ENCODE data around the gene AVP. TPM values are rescaled to one million over a fixed set of nuclear protein-coding genes. Genes with fewer than 3 reads are reported as not detected.
"Not testable (repeated sequence)": the region's sequence is repeated elsewhere in the genome, so short reads cannot be mapped to it uniquely, and the experiment has no call there.

Gene AVP
- total RNA-seq, 1 donor from 2014 or later, result not detected

DNA sequence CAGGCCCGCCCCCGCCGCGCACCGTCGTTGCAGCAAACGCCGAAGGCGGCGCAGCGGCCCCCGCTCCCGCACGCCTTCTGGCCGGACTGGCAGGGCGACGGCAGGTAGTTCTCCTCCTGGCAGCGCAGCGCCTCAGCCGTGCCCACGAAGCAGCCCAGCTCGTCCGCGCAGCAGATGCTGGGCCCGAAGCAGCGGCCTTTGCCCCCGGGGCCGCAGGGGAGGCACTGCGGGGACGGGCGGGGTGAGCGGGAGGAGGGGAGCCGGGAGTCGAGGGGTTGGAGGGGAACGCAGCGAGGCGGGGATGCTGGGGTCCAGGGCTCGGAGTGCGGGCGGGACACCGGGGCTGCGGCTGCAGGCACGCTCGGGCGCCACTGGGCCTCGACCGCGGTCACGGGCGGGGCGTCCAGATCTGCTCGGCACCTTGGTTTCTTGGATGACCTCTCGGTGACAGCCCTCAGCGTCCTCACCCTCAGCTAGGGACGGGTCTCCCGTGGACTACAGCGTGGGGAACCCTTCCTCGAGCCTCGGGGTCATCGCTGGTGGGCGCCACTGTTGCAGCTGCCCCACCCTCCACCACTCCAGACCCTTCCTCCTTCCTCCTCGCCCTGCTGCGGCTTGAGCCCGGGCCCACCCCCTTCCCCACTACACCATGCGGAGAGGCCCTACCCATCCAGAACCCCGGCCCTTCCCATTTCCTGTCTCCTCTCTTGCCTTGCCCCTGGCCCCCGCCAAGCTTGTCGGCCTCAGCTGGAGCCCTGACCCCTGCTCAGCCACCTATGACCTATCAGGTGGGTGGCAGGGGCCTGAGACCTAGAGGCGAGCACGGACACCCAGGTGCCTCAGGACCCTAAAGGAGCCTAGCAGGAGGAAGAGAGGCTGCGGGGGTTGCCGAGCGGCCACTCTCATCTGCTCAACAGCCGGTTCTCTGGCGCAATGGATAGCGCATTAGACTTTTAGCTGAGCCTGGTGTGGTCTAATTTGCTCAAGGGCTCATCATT, 1.3 kb downstream of the AVP start:
- DNase-seq (ENCODE audit: low spot score), result no peak

GRCh38 chr20:3082306-3082951, 2.1 kb downstream of the AVP start:
- DNase-seq (ENCODE audit: low spot score), result no peak

GRCh38 chr20:3081641-3082040, 2.9 kb downstream of the AVP start:
- no peak for DNase-seq (ENCODE audit: low spot score)

DNA sequence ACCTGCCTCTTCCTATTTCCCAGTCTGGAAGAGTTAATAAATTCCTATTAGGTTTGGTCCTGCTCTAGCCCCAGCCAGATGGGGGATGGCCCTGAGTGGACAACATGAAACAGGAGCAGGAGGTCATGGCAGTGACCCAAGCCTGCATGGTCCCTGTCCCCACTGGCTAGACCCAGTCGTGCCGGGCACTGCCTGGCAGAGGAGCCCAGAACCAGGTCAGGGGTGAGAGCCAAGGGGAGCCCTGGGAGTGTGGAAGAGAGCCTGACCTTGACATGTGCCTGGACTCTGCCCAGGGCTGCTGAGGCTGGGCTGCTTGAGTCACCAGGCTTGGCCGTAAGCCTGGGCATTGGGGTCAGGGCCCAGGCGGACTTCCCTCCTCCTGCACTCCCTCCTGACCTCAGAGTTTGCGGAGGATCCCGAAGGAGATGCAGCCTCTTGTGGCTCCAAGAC, 3.6 kb downstream of the AVP start:
- no peak for DNase-seq (ENCODE audit: low spot score)

GRCh38 chr20:3077618-3078134, 6.8 kb downstream of the AVP start:
- DNase-seq (ENCODE audit: low spot score), result no peak

DNA sequence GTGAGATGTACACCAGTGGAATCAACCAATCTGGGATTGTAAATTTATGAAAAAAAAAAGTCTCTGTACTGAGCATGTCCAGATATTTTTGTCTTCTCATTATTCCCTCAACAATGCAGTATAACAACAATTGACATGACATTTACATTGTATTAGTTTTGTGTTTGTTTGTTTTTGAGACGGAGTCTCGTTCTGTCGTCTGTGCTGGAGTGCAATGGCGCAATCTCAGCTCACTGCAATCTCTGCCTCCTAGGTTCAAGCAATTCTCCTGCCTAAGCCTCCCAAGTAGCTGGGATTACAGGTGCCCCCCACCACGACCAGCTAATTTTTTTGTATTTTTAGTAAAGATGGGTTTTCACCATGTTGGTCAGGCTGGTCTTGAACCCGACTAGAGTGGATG, 9.2 kb downstream of the AVP start:
- DNase-seq (ENCODE audit: low spot score), result not testable (repeated sequence)

DNA sequence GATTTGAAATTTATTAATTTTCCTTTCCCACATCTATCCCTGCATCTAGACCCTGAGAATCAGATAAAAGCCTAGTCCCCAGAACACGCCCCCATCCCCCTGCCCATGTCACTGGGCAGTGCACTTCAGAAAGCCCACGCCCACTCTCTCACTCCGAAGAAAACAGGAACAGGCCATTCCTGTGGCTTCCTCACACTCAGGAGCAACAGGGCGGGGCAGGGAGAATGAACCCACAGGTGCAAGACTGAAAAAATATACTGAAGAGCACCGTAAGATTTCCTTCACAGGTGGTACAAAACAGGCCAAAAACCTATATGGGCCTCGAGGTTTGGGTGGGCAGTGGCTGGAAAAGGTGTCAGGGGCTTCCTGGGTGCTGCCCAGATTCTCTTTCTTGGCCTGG, 9.7 kb downstream of the AVP start:
- DNase-seq (ENCODE audit: low spot score), result no peak

- DNase-seq (ENCODE audit: low spot score), result not testable (repeated sequence)
These were observed 11.3 kb downstream of the AVP start for GRCh38 chr20:3073251-3073643.

GRCh38 chr20:3072530-3073250, 11.8 kb downstream of the AVP start:
- no peak for DNase-seq (ENCODE audit: low spot score)

DNA sequence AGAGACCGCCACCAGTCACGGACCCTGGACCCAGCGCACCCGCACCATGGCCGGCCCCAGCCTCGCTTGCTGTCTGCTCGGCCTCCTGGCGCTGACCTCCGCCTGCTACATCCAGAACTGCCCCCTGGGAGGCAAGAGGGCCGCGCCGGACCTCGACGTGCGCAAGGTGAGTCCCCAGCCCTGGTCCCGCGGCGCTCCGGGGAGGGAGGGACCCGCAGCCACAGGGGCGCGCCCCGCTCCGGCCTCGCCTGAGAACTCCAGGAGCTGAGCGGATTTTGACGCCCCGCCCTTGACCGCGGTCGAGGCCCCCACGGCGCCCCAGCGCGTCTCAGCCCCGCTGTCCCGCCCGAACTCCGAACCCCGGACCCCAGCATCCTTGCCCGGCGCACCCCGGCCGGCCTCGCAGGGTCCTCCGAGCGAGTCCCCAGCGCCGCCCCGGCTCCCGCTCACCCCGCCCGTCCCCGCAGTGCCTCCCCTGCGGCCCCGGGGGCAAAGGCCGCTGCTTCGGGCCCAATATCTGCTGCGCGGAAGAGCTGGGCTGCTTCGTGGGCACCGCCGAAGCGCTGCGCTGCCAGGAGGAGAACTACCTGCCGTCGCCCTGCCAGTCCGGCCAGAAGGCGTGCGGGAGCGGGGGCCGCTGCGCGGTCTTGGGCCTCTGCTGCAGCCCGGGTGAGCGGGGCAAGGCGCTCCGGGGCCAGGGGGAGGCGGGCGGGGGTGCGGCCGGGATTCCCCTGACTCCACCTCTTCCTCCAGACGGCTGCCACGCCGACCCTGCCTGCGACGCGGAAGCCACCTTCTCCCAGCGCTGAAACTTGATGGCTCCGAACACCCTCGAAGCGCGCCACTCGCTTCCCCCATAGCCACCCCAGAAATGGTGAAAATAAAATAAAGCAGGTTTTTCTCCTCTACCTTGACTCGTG, 12.7 kb downstream of the AVP start, which contains the start of gene OXT:
OXT (plus strand) TSS at position 11 of the 920 bp plus-strand sequence; CDS start at position 47, 36 bp downstream.
- DNase-seq (ENCODE audit: low spot score), result no peak

DNA sequence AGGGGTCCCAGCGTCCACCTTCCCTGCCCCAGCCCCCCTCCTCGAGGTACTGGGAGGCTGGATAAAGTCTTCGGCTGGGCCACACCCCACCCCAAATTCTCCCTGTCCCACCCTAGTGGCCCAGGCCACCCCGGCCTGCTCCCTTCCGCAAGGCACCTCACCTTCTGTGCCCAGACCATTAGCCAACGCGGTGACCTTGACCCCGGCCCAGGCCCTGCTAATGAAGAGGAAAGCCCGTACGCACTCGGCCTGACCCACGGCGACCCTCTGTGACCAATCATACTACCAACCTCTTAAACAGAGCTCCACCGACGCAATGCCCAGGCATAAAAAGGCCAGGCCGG, 13.3 kb downstream of the AVP start:
- no peak for DNase-seq (ENCODE audit: low spot score)

GRCh38 chr20:3070725-3071124, 13.8 kb downstream of the AVP start:
- DNase-seq (ENCODE audit: low spot score), result no peak

- no peak for DNase-seq (ENCODE audit: low spot score)
These were observed 15.3 kb downstream of the AVP start for GRCh38 chr20:3068986-3069900.

DNA sequence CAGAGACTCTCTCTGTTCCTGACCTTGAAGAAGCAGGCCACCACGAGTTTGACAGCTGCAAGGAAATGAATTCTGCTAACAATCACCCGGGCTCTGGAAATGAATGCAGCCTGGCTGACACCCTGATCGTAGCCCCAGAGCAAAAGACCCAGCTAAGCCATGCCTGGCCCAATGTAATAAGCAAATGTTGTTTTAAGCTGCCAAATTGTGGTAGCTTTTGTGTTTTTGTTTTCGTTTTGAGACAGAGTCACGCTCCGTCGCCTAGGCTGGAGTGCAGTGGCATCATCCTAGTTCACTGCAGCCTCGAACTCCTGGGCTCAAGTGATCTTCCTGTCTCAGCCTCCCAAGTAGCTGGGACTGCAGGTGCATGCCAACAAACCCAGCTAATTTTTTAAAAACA, 16.4 kb downstream of the AVP start:
- no peak for DNase-seq (ENCODE audit: low spot score)

DNA sequence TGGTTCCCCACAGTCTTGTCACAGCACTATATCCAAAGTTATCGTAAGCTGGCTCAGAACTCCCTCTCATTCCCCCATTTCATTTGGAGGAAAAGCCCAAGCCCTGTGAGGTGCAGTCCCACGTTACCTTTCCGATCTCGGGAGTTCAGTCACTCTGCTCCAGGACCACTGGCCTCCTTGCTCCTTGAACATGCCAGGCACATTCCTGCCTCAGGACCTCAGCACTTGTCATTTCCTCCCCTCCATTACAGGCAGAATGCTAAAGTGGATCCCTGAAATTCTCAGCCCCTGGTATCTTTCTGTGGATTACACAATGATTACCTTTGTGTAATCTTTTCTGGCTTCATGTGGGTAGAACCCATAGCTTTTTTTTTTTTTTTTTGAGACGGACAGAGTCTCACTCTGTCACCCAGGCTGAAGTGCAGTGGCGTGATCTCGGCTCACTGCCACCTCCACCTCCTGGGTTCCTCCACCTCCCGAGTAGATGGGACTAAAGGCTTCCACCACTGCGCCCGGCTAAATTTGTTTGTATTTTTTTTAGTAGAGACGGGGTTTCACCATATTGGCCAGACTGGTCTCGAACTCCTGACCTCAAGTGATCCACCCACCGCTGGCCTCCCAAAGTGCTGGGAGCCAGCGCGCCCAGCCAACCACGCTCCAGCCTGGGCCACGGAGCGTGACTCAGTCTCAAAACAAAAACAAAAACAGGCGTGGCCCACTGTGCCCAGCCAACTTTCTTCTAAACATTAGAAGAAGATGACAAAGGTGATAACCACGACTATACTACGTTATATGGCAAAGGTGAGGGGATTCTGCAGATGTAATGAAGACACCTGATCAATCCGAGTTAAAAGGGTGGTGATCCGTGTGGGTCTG, 17.1 kb downstream of the AVP start:
- DNase-seq (ENCODE audit: low spot score), result no peak

DNA sequence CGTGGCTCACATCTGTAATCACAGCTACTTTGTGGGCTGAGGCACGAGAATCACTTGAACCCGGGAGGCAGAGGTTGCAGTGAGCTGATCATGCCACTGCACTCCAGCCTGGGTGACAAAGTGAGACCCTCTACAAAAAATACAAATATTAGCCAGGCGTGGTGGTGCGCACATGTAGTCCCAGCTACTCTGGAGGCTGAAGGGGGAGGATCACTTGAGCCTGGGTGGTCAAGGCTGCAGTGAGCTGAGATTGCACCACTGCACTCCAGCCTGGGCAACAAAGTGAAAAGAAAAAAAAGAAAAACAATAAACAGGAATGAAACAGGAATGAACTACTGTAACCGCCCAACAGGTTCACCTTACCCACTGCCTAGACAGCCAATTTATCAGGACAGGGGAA, 20.4 kb downstream of the AVP start:
- not testable (repeated sequence) for DNase-seq (ENCODE audit: low spot score)

GRCh38 chr20:3059489-3059888, 25.0 kb downstream of the AVP start:
- DNase-seq (ENCODE audit: low spot score), result no peak

DNA sequence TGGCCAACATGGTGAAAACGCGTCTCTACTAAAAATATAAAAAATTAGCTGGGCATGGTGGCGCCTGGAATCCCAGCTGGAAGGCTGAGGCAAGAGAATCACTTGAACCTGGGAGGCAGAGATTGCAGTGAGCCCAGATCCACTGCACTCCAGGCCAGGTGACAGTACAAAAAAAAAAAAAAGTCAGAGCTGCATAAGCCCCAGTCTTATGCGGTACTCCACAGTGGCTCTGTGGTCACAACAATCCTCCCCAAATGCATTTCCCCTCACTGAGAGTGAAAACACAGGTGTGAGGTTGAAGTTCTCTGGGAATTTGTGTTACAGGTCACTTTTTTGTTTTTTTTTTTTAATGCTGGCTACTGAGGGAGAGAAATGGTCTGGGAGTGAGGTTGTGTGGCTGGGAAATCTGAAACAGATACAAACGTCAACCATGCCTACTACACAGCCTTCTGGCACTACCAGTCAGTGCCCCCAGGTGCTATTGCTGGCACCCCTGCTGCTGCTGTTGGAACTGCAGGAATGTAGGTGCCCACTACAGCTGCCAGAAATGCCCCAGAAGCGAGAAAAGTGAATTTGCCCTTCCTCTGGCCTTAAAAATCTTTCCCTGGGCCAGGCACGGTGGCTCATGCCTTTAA, 33.0 kb downstream of the AVP start:
- no peak for DNase-seq (ENCODE audit: low spot score)

Measured in mucosa of gallbladder (tissue), 1 donor.